ENCODE data around the gene CCND2.

CCND2 gene

GRCh38 chr12:4293299-4293965 is 19.9 kb downstream of the CCND2 start:
- no peak for DNase-seq

- DNase-seq: no peak
Measured at GRCh38 chr12:4293966-4294505, 20.5 kb downstream of the CCND2 start.

- no peak for DNase-seq
Measured at GRCh38 chr12:4296751-4297150, 23.2 kb downstream of the CCND2 start.

DNA sequence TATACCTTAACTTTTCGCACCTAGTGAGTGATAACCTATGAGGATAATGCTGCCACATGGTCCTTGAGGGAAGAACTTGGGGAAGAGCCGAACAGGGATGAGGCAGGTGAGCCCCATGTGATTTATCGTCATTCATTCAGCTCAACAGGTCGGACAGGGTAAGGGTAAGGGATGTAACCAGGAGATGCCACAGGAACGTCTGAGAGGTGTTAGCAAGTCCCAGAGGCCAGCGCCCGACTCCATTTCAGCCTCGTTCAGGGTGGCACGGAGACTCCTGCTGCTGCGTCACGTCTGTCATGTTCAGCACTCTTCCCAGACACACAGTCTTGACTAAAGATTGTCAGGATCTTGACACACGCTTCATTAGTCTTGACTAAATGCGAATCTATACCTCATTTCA is 24.1 kb downstream of the CCND2 start:
- DNase-seq: no peak

GRCh38 chr12:4300883-4301282 is 27.3 kb downstream of the CCND2 start:
- DNase-seq: no peak

GRCh38 chr12:4301932-4302501 is 28.5 kb downstream of the CCND2 start:
- no peak for DNase-seq

DNA sequence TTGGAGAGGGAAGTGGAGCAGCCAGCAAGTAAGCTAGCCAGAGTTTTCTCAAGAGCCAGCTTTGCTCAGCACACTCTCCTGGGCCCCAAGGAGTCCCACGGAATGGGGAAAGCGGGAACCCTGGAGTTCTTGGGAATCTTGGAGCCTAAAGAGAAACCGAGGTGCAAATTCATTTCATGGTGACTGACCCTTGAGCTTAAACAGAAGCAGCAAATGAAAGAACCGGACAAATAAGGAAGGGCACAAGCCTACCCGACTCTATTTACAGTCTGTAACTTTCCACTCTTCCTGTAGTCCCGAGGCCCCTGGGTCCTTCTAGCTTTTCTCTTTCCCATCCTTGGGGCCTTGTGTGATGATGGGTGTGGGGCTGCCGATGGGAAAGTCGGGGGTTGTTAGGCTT is 29.3 kb downstream of the CCND2 start:
- no peak for DNase-seq

- DNase-seq: no peak
Measured at GRCh38 chr12:4303750-4304149, 30.2 kb downstream of the CCND2 start.

DNA sequence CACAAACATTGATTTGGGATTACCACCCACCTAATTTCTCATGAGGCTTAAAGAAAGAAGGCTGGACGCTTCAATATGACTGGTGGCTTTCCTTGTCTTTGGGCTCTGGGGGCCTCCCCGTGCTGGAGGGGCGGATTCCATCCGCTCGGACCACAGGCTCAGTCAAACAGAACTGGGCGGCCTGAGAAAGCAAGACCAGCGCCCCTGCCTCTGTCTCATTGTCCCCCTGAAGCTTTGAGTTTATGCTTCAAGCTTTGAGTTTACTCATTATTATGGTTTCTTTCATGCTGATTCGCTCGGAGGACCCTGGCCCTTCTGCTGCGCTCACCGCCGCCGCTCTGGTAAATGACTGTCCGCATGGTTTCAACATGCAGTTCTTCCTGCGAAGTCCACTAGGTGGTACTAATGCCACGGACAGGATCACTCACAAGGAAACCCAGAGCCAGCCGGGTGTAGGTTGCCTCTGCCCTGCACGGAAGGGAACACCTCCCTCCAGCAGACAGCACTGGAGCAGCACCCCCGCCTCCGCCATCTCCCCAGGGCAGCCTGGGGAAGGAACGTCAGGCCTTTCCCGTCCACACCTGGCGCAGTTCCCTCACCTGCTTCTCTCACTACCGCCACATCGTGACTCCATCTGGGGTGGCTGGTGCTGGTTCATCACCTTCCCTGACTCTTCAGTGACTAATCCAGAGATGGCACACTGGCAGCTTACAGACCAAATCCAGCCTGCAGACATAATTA is 34.2 kb downstream of the CCND2 start:
- peak; percentile 67 for DNase-seq

- DNase-seq: no peak
Measured at GRCh38 chr12:4308334-4308950, 34.9 kb downstream of the CCND2 start.

DNA sequence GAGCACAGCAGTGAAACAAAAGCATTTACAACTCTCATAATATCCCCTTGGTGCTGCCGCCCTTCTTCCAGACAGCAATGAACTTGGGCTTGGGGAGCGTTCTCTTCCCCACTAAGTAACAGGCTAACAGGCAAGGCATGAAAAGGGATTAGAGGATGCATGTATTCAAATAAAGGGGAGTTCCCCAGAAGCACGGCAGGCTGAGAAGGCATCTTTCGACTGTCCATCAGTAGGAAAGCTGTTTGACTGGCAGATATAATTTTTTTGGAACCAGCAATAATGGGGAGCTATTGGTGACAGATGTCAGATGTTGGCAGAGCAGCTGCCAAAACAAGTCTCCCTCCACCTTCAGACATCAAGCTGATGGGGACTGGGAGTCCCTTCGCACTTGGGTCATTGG is 38.2 kb downstream of the CCND2 start:
- DNase-seq: no peak

- DNase-seq: no peak
Measured at GRCh38 chr12:4312251-4312650, 38.7 kb downstream of the CCND2 start.

DNA sequence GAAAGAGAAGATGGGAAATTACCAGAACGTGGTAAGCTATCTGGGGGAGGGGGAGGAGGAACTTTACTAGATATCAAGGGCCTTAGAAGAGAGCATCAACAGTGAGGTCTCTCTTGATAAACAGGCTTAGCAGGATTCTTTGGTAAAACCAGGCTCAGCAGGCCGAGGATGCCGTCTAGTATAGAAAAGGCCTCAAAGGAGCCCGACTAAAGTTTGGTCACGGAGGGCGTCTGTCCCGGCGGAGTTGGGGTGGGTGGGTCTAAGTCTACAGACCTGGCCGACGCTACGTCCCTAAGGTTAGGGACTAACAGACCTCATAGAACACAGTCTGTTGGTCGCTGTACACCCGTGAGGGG is 46.9 kb downstream of the CCND2 start:
- DNase-seq: no peak

DNA sequence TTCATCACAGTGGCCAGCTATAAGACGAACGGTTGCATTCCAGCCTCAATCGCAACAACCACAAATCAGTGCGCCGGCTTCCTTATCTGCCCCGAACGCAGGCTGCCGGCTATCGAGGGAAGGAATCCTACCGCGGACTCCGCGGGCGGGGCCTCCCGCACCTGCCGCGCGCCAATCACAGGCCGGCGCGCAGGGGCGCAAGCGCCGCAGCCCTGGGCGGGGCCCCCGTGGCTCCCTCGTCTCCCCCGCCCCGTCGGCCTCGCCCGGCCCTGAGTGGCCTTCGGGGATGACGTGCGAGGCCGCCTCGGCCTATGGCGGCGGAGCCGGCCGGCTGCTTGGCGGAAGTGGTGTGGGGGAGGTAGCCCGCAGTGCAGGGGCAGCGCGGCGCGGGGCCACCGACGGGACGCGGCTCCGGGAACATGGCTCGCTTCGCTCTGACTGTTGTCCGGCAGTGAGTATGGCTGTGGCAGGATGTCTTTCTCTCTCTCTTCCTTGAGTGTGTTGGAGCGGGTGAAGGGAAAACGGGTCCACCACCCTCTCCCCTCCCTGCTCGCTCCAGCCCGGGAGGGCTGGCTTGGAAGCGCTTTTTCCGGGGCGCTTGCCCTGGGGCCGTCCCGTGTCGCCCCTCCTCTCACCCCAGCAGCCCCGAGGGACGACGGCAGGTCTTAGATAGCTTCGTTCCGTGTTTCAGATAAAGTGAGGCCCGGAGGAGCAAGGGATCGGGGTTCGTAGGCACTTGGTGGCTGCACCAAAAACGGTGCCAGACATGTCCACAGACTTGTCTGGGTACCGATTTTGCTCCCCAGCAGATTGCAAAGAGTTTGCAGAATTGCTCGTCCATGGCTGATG is 47.5 kb downstream of the CCND2 start, which contains the start of gene TIGAR:
TIGAR (plus strand) TSS at position 361 of the 849 bp plus-strand sequence; CDS start at position 420, 59 bp downstream.
- peak; percentile 95 for DNase-seq

- no peak for DNase-seq
Measured at GRCh38 chr12:4322726-4323125, 49.2 kb downstream of the CCND2 start.

All from fibroblast of skin of abdomen (primary cell).